Measurements from ENCODE around the gene LIPC. TPM values are rescaled to one million over a fixed set of nuclear protein-coding genes. Genes with fewer than 3 reads are reported as not detected.

LIPC gene
- total and polyA plus RNA-seq, 2 donors (not counting 3 experiments of a cell fraction or from before 2014, with no cell fraction given) = not detected

- CTCF ChIA-PET = no interaction called here
- Histone ChIP-seq H3K79me2 (ENCODE audit: control insufficient read depth, insufficient read depth, low read length) (no peaks in the 10 kb centered on the region), H3K9me3 (replicated peaks; ENCODE audit: control insufficient read depth, insufficient read depth, low read length) (no peaks in the 10 kb centered on the region), H3K27ac (ENCODE audit: insufficient read depth, low read depth, low read length) (no peak overlapping the region), H4K20me1 (replicated peaks; ENCODE audit: control insufficient read depth, extremely low read depth, insufficient read depth, low read length) (no peaks in the 10 kb centered on the region), H3K36me3 (ENCODE audit: control insufficient read depth in 2 of 2, extremely low read depth in 1 of 2, insufficient read depth in 2 of 2, low read length in 2 of 2) (no peaks in the 10 kb centered on the region), H2AFZ (ENCODE audit: low read depth, low read length) (no peak overlapping the region), H3K9ac (replicated peaks; ENCODE audit: extremely low read depth, insufficient read depth, low read length) (no peak overlapping the region), H3K9me1 (replicated peaks; ENCODE audit: control insufficient read depth, extremely low read depth, insufficient read depth, low read length) (no peaks in the 10 kb centered on the region), H3K4me3 (replicated peaks in 1 of 3; ENCODE audit: insufficient read depth in 1 of 3, low read depth in 1 of 3, low read length in 3 of 3) (no peak overlapping the region), H3K27me3 (ENCODE audit: control insufficient read depth in 2 of 2, insufficient read depth in 2 of 2, low read length in 2 of 2) (no peaks in the 10 kb centered on the region), H3K4me2 (ENCODE audit: insufficient read depth, low read length) (no peak overlapping the region), H3K4me1 (ENCODE audit: control insufficient read depth, extremely low read depth, insufficient read depth, low read length) (no peaks in the 10 kb centered on the region)
- no peak for DNase-seq (ENCODE audit: low read depth, low spot score)
- FAIRE-seq = no peak
- no TSS peak for BruUV-seq (replicated peaks)
- intact Hi-C loops (cut with micrococcal nuclease) = no loop called here
- dilution Hi-C loops (cut with MboI; ENCODE audit: extremely low pct_ligation_motif_present, low sequenced_read_pairs) = no loop called here
- TF ChIP-seq JUN (IDR thresholded peaks at IDR 0.05; ENCODE audit: borderline replicate concordance, insufficient read depth, insufficient read length, low read depth) = no peak
- TF ChIP-seq GATA2 (IDR thresholded peaks at IDR 0.05; ENCODE audit: insufficient read depth, insufficient read length, low read depth, low read length) = no peak
- no peak for TF ChIP-seq EZH2 (IDR thresholded peaks at IDR 0.05; ENCODE audit: borderline replicate concordance, low read depth, low read length, severe bottlenecking)
- TF ChIP-seq POLR2A (IDR thresholded peaks at IDR 0.05; ENCODE audit: low read depth, low read length) = no peak
- TF ChIP-seq, protein P1, sequence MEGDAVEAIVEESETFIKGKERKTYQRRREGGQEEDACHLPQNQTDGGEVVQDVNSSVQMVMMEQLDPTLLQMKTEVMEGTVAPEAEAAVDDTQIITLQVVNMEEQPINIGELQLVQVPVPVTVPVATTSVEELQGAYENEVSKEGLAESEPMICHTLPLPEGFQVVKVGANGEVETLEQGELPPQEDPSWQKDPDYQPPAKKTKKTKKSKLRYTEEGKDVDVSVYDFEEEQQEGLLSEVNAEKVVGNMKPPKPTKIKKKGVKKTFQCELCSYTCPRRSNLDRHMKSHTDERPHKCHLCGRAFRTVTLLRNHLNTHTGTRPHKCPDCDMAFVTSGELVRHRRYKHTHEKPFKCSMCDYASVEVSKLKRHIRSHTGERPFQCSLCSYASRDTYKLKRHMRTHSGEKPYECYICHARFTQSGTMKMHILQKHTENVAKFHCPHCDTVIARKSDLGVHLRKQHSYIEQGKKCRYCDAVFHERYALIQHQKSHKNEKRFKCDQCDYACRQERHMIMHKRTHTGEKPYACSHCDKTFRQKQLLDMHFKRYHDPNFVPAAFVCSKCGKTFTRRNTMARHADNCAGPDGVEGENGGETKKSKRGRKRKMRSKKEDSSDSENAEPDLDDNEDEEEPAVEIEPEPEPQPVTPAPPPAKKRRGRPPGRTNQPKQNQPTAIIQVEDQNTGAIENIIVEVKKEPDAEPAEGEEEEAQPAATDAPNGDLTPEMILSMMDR (IDR thresholded peaks at IDR 0.05; ENCODE audit: extremely low read depth in 1 of 2, insufficient read depth in 1 of 2, low read depth in 1 of 2, low read length in 2 of 2) = no peak
- no peak for TF ChIP-seq MYC (IDR thresholded peaks at IDR 0.05; ENCODE audit: low read depth, low read length)
- no peak for TF ChIP-seq POLR2AphosphoS5 (IDR thresholded peaks at IDR 0.05; ENCODE audit: insufficient read depth, low read depth, low read length)
- TF ChIP-seq FOS (IDR thresholded peaks at IDR 0.05; ENCODE audit: borderline replicate concordance, insufficient read depth, low read length) = no peak
- no peak for TF ChIP-seq MAX (IDR thresholded peaks at IDR 0.05; ENCODE audit: insufficient read depth, insufficient read length)
- POLR2A ChIA-PET = no interaction called here
Observed at GRCh38 chr15:58424722-58425121, 7.1 kb upstream of the LIPC start.

Data from endothelial cell of umbilical vein (primary cell).